Measurements from ENCODE around the gene L1TD1. TPM values are rescaled to one million over a fixed set of nuclear protein-coding genes. Genes with fewer than 3 reads are reported as not detected.

The L1TD1 gene
- total and polyA plus RNA-seq, 4 donors = 0.28 to 2.0 (median 0.61) TPM

DNA sequence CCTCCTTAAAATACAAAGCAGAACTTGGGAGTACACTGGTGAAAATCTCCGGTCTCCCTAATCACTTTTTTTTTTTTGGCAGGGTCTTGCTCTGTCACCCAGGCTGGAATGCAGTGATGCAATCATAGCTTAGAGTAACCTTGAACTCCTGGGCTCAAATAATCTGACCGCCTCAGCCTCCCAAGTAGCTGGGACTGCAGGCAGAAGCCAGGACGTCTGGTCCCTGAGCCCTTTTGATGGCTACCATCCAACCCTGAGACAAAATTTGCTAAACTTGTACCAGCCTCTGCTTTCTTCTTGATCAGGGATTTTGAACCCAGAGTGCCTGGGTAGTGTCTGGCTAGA, 4.1 kb downstream of the L1TD1 start:
- ATAC-seq (ENCODE audit: insufficient read depth, low FRiP score) (no peak), DNase-seq (peak; percentile 16 to 47 (median 43))
- peaks cover 0 to 2% (median 0%) of the 10 kb centered on the region in 4 donors for H3K36me3 ChIP-seq (ENCODE audit: control insufficient read depth in 4 of 4, insufficient read depth in 4 of 4, low read length in 4 of 4)
- TF ChIP-seq, protein P1, sequence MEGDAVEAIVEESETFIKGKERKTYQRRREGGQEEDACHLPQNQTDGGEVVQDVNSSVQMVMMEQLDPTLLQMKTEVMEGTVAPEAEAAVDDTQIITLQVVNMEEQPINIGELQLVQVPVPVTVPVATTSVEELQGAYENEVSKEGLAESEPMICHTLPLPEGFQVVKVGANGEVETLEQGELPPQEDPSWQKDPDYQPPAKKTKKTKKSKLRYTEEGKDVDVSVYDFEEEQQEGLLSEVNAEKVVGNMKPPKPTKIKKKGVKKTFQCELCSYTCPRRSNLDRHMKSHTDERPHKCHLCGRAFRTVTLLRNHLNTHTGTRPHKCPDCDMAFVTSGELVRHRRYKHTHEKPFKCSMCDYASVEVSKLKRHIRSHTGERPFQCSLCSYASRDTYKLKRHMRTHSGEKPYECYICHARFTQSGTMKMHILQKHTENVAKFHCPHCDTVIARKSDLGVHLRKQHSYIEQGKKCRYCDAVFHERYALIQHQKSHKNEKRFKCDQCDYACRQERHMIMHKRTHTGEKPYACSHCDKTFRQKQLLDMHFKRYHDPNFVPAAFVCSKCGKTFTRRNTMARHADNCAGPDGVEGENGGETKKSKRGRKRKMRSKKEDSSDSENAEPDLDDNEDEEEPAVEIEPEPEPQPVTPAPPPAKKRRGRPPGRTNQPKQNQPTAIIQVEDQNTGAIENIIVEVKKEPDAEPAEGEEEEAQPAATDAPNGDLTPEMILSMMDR (IDR thresholded peaks at IDR 0.05; ENCODE audit: control extremely low read depth, extremely low read depth) = no peak
- no peak overlapping the region for H3K27ac ChIP-seq (ENCODE audit: low read depth in 1 of 2, low read length in 1 of 2)
- no peak overlapping the region for H3K9ac ChIP-seq (ENCODE audit: insufficient read depth in 1 of 2, low read length in 2 of 2)
- no peaks in the 10 kb centered on the region for H3K9me3 ChIP-seq (ENCODE audit: control insufficient read depth in 4 of 4, insufficient read depth in 3 of 4, low read length in 3 of 4)
- WGBS, 2 donors = 21 to 31% methylated on average over 3 of the region's 3 CpGs
- H3K4me1 ChIP-seq (ENCODE audit: control insufficient read depth in 5 of 5, insufficient read depth in 5 of 5, low read length in 5 of 5) = peaks cover 0 to 8% (median 0%) of the 10 kb centered on the region in 5 donors
- H3K27me3 ChIP-seq (ENCODE audit: control insufficient read depth in 3 of 3, insufficient read depth in 3 of 3, low read length in 2 of 3) = peaks cover 0 to 5% (median 4%) of the 10 kb centered on the region in 3 donors
- no peak overlapping the region for H3K4me3 ChIP-seq

DNA sequence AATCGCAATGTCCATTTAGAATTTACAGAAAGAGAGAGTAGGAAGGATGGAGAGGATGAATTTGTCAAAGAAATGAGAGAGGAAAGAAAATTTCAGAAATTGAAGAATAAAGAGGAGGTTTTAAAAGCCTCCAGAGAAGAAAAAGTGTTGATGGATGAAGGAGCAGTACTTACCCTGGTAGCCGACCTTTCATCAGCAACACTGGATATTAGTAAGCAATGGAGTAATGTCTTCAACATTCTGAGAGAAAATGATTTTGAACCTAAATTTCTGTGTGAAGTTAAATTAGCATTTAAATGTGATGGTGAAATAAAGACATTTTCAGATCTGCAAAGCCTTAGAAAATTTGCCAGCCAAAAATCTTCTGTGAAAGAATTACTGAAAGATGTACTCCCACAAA, 12.5 kb downstream of the L1TD1 start:
- WGBS, 2 donors = 95 to 96% methylated on average over 2 of the region's 2 CpGs
- H3K27me3 ChIP-seq (ENCODE audit: control insufficient read depth in 3 of 3, insufficient read depth in 3 of 3, low read length in 2 of 3) = no peaks in the 10 kb centered on the region
- no peak overlapping the region for H3K4me3 ChIP-seq
- H3K9me3 ChIP-seq (ENCODE audit: control insufficient read depth in 4 of 4, insufficient read depth in 3 of 4, low read length in 3 of 4) = peaks cover 0 to 12% (median 5%) of the 10 kb centered on the region in 4 donors
- ATAC-seq (ENCODE audit: insufficient read depth, low FRiP score) (no peak), DNase-seq (no peak)
- no peak overlapping the region for H3K27ac ChIP-seq (ENCODE audit: low read depth in 1 of 2, low read length in 1 of 2)
- H3K36me3 ChIP-seq (ENCODE audit: control insufficient read depth in 4 of 4, insufficient read depth in 4 of 4, low read length in 4 of 4) = peaks cover 0 to 38% (median 7%) of the 10 kb centered on the region in 4 donors
- H3K4me1 ChIP-seq (ENCODE audit: control insufficient read depth in 5 of 5, insufficient read depth in 5 of 5, low read length in 5 of 5) = no peaks in the 10 kb centered on the region
- no peak overlapping the region for H3K9ac ChIP-seq (ENCODE audit: insufficient read depth in 1 of 2, low read length in 2 of 2)
- TF ChIP-seq, protein P1 (IDR thresholded peaks at IDR 0.05; ENCODE audit: control extremely low read depth, extremely low read depth) = no peak

DNA sequence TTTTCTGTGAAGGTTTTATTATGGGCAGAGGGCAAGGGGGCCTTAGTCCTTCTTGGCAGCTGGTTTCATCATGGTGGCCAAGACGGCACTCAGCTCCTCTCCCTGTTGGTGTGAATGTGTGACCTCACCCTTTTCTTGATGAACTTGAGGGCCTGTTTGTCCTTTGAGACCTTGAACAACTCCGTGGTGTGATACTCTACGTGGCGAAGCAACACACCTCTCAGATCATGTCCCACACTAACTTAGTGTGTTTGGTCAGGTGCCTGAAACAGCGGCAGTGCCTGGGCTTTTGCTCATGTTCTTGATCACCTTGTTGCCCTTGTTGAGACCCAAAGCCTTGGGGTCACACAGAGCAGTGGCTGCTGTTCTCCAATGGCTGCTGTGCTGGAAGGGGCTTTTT, 13.4 kb downstream of the L1TD1 start:
- WGBS, 2 donors = 96 to 97% methylated on average over 5 of the region's 5 CpGs

More for the DNA sequence above, 13.4 kb downstream of the L1TD1 start:
- peaks cover 0 to 38% (median 7%) of the 10 kb centered on the region in 4 donors for H3K36me3 ChIP-seq (ENCODE audit: control insufficient read depth in 4 of 4, insufficient read depth in 4 of 4, low read length in 4 of 4)
- H3K4me3 ChIP-seq = no peak overlapping the region
- no peak for ATAC-seq (ENCODE audit: insufficient read depth, low FRiP score)
- H3K27me3 ChIP-seq (ENCODE audit: control insufficient read depth in 3 of 3, insufficient read depth in 3 of 3, low read length in 2 of 3) = no peaks in the 10 kb centered on the region
- TF ChIP-seq, protein P1 (IDR thresholded peaks at IDR 0.05; ENCODE audit: control extremely low read depth, extremely low read depth) = no peak
- no peak for DNase-seq
- no peaks in the 10 kb centered on the region for H3K4me1 ChIP-seq (ENCODE audit: control insufficient read depth in 5 of 5, insufficient read depth in 5 of 5, low read length in 5 of 5)
- no peak overlapping the region for H3K9ac ChIP-seq (ENCODE audit: insufficient read depth in 1 of 2, low read length in 2 of 2)
- H3K27ac ChIP-seq (ENCODE audit: low read depth in 1 of 2, low read length in 1 of 2) = no peak overlapping the region
- peaks cover 0 to 12% (median 5%) of the 10 kb centered on the region in 4 donors for H3K9me3 ChIP-seq (ENCODE audit: control insufficient read depth in 4 of 4, insufficient read depth in 3 of 4, low read length in 3 of 4)

Measured in lung (tissue), 12 donors.